ENCODE results near the gene INPP5E. TPM values are rescaled to one million over a fixed set of nuclear protein-coding genes. Genes with fewer than 3 reads are reported as not detected.
A peak's percentile ranks its signal among the peaks of the same experiment; 100 is the strongest.

INPP5E gene
- total RNA-seq, 1 donor from 2014 or later: 8.8 TPM

DNA sequence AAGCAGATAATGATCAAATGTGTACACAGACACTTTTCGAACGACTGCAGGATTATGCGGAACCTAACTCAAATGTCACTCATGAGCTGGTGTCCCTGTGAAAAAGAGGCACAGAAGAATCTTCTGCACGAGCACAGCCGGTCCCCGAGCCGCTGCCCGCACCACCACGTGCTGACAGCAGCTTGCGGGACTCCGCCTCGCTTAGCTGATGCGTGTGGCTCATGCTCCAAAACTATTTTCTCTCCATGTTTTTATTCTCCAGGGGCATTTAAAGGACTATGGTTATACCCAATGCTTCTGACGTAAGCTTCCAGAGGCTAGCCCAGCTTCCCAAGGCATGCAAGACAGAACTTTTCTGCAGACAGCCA lies 33.7 kb upstream of the INPP5E start:
- no peak for ATAC-seq
- no peak for DNase-seq (ENCODE audit: low spot score)

DNA sequence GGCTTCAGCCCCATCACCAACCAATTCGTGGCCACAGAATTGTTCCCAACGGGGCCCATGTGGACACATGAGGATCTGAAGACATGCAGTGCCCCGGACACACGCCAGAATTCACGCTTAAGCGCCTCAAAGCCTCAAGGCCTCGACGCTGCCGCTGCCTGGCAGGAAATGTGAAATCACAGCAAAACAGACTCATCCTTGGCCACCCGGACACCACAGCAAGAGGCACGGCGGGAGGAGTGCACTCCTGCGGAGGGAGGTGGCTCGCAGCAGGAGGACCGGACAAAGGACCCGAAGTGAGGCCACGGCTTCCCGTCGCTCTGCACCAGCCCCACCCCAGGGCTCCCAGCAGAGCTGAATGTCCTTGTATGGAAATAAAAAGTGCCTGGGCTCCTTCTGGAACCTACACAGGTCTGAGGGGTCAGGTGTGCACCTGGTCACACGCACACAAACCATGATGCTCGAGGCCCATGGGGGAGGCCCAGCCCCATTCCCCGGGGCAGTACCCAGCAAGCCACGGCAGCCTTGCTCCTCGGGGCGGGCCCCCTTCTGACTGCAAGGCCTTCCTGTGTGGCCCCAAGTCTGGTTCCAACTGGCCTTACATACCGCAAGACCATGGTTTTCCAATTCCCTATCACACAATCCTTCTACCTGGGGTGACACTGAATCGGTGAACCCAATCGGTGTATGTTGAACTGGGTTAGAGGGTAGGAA lies 33.2 kb upstream of the INPP5E start:
- ATAC-seq: no peak
- no peak for DNase-seq (ENCODE audit: low spot score)

DNA sequence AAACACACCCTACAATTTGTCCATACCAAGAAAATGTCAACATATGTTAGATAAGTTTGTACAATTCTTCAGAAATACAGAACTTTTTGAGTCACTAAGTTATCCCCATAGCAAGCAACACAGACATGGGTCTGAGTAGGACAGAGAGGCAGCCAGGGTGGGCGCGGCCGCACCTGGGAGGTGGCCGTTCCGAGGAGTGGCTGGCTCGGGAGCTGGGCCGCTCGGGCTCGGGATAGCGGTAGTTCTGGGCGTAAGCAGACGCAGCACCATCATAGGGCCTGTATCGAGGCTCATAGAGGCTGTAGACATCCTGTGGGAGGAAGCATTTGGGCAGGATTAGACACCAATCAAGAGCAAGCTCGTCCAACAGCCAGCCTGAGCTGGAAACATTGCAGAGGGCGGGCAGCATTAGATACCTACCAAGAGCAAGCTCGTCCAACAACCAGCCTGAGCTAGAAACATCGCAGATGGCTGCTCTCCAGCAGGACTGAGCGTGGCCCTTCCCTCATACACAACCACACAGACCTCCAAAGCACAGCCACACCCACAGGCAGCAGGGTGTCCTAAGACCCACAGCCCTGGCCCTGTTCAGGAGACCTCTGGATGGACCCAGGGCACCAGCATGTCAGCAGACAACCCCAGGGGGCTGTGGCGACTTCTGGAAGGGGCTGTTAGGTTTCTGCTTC lies 32.3 kb upstream of the INPP5E start:
- ATAC-seq: no peak

DNA sequence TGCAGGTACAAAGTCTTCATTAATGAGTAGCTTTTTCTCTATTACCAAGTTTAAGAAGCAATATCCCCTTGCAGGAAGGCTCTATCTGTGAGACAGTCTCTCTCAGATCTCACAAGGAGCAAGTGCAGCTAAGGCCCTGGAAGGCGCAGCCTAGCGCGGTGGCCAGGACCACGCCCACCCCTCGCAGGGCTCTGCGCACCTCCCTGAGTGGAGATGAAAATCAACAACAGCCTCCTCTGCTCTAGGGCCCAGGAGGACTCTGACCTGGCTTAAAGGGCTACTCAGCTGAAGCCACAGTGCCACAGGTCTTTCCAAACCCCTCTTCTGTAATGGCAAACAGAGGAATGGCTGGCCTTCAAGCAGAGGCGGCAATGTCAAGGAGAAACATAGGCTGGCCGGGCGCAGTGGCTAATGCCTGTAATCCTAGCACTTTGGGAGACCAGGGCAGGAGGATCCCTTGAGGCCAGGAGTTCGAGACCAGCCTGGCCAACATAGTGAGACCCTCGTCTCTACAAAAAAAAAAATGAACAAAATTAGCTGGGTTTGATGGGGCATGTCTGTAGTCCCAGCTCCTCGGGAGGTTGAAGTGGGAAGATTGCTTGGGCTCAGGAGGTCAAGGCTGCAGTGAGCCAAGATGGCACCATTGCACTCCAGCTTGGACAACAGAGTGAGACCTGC lies 31.3 kb upstream of the INPP5E start:
- ATAC-seq (no peak), DNase-seq (ENCODE audit: low spot score) (no peak)

More for the DNA sequence above, 32.3 kb upstream of the INPP5E start:
- DNase-seq (ENCODE audit: low spot score): no peak

DNA sequence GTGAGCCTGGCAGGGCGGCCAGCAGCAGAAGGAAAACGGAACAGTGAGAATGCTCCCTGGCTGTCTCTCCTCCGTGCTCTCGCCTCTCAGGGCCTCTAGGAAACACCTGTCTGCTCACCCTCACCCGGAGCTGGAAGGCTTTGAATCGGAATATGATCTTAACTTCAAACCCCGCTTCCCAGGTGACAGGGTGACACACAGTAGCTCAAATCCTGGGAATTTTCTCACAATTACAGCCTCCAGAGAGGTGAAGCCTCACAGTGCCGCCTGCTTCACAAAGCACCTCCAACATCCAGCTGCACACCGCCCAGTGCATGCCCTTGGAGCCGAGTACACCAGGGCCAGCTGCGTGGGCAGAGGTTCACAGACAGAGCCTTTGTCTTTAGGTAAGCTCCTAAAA lies 30.7 kb upstream of the INPP5E start:
- no peak for ATAC-seq
- no peak for DNase-seq (ENCODE audit: low spot score)

DNA sequence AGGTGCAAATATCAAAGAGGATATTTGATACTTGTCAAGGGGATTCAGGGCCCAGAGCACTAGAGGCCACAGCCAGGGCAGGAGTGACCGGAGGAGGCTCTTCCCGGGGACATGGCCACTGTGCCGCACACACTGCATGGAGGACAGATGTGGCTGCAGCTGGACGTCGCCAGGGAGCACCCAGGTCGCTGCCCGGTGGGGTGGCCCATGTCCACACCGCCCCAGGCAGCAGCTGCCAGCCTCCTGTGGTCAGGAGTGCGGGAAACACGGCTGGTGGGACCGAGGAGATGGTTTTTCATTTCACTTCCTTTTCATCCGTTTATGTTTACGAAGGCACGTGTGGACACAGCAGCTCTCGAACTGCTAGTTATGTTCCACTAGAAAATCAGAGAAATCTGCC lies 28.1 kb upstream of the INPP5E start:
- ATAC-seq (no peak), DNase-seq (ENCODE audit: low spot score) (no peak)

DNA sequence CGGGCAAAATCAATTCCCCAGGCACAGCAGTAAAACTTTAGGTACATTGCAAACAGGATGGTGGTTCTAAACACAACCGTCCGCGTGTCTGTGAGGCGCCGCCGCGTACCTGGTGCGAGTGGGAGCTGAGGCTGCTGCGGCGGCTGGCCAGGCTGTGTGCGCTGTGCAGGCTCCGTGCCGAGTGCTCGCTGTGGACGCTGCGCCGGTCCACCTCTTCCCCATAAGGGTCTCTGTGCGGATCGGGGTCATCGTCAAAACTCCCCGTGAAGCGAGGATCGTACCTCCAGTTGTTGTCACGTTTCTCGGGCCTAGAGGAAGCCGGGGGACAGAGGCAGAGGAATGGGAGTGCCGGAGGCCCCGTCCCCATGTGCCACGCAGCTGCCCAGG lies 26.5 kb upstream of the INPP5E start:
- ATAC-seq (no peak), DNase-seq (ENCODE audit: low spot score) (no peak)

DNA sequence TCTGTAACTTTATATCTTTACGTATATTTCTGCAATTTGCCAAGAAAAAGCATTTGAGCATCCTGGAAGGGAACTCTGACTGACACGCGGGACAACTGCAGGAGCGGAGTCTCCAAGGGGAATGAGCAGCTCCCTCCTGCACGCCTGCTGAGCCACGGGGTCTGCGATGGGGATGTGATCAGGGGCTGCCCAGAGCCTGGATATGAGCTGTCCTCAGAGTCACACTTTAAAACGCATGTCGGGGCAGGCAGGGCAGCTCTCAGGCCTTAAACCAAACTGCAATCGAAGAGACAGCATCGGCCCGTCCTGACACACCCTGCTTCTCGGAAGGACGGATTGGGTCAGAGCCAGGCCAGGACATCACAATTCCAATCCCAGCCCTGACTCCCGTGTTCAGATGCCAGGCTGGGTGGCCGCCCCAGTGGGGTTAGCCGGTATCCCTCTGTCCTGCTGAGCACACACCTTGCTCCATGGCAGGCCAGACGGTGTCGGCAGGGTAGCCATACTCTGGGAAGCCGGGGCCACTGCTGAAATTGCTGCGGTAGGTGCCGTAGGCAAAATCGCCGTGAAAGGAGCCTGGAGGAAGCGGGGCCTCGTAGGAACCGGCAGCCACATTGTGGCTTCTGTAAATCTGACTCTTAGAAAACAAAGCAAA lies 26.0 kb upstream of the INPP5E start:
- no peak for ATAC-seq
- DNase-seq (ENCODE audit: low spot score): no peak

DNA sequence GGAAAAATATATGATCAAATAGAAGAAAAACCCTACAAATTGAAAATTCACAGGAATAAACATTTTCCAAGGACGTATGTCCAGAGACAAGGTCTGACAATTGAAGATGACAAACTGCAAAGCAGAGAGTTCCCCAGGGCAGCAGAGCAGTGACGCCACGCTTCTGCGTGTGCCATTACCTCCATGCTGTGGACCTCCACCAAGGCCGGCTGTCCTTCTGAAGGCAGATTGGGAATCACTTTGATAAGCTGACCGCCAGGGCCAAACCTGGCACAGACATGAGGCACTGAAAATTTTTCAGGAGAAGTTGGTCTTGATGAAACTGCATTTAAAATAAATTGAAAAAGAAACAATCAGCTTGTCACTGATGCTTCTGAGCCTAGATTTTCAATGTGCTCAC lies 24.6 kb upstream of the INPP5E start:
- ATAC-seq (no peak), DNase-seq (ENCODE audit: low spot score) (no peak)

DNA sequence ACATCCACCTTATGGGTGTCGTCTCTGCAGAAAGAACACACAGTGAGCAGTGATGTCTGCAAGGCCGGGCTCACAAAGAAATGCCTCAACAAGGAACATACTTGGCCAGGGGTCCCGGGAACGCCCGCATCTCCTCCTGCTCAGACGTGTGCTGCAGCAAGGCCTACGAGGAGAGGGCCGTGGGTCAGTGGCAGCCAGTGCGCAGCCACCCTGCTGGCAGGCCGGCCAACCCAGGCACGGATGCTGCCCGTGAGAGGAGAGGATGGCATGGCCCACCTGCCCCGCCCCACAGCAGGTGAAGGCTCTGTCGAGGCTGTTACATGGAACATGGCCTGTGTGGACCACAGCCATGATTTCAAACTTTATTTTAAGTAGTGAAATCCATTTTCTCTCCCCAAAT lies 23.9 kb upstream of the INPP5E start:
- DNase-seq (ENCODE audit: low spot score): no peak
- no peak for ATAC-seq

DNA sequence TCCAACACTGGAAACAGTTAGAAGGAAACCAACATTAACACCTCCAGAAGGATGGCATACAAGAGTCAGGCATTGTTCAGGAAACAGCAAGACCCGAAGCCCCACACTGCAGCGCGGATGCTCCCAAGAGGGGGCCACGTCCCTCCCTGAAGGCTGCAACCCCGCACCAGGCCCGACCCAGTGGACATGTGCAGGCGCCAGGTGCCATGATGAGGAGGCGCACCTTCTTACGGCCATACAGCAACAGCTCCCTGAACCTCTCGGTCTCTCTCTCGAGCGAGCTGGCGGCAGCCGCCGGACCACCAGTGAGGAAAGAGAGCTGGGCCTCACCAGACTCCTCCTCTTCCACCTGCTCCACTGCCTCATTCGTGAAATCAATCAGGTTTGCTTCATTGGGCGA lies 23.0 kb upstream of the INPP5E start:
- DNase-seq (ENCODE audit: low spot score): no peak
- ATAC-seq: no peak

DNA sequence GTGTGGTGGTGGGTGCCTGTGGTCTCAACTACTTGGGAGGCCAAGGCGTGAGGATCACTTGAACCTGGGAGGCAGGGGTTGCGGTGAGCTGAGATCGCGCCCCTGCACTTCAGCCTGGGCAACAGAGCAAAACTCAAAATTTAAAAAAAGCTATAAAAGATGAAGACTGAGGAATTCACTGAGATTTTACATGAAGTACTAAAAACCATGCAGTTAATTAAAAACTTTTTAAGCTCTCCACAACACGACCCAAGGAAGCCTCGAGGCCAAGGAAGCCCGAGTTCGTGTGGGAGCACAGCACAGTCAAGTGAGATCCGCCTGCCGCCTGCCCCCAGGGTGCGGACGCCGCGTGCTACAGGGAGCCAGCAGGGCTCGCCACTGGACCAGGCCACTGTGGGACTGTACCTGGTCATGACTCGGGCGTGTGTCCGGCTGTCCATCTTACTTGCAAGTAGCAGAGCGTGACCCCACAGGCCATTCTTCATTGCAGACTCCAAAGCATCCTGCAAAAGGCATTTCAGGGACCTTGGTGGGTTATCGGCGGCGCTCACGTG lies 21.2 kb upstream of the INPP5E start:
- DNase-seq (ENCODE audit: low spot score) (no peak), ATAC-seq (no peak)

DNA sequence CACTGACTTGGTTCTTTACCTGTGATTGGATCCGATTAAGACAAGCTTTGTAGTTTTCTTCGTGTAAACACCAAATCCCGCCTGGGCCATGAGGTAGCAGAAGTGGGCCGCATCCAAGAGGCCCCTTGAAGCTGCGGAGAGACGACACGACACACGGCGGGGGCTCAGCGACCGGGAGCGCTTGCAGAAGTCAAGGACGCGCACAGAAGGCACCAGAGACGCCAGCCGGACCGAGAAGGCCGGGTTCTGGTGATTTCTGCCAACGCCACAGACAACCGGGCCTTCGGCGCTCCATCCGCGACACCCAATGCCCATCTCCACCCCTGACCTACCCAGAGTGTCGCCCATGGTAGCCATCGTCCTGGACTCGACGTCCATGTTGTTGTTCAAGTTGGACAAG lies 19.8 kb upstream of the INPP5E start:
- ATAC-seq (no peak), DNase-seq (ENCODE audit: low spot score) (no peak)

DNA sequence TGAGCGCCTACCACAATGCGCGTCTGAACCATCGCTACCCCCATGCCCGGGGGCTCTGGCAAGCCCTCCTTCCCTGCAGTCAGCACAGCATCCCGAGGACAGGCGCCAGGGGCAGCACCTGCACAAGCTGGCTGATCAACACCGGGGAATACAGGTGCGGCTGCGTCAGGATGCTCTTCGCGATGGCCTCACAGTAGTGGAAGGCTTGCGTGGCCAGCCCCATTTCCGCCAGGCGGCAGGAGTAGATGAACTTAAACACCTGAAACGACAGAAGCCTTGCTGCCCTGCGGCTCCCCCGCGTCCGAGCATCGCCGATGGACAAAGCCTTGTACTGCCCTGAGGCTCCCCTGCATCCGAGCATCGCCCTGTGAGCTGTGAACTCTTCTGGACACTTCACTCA lies 17.7 kb upstream of the INPP5E start:
- DNase-seq (ENCODE audit: low spot score) (no peak), ATAC-seq (no peak)

DNA sequence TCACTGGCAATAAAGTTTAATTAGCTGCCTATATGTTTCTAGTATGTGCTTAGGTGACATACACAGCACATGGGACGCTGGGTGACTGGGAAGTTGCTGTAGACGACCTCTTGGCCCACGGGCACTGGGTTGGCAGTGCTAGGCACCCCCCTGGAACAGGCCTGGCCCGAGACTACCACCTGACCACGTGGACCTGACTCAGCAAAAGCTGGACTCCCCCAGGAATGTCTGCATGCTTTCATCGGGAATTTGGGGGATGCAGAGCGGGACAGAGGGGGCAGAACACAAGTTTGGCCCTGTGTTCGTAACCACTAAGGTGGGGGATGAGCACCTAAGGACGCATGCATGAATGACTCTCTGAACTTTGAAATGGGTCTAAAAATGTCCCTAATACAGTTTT lies 16.6 kb upstream of the INPP5E start:
- no peak for ATAC-seq
- DNase-seq (ENCODE audit: low spot score): no peak

DNA sequence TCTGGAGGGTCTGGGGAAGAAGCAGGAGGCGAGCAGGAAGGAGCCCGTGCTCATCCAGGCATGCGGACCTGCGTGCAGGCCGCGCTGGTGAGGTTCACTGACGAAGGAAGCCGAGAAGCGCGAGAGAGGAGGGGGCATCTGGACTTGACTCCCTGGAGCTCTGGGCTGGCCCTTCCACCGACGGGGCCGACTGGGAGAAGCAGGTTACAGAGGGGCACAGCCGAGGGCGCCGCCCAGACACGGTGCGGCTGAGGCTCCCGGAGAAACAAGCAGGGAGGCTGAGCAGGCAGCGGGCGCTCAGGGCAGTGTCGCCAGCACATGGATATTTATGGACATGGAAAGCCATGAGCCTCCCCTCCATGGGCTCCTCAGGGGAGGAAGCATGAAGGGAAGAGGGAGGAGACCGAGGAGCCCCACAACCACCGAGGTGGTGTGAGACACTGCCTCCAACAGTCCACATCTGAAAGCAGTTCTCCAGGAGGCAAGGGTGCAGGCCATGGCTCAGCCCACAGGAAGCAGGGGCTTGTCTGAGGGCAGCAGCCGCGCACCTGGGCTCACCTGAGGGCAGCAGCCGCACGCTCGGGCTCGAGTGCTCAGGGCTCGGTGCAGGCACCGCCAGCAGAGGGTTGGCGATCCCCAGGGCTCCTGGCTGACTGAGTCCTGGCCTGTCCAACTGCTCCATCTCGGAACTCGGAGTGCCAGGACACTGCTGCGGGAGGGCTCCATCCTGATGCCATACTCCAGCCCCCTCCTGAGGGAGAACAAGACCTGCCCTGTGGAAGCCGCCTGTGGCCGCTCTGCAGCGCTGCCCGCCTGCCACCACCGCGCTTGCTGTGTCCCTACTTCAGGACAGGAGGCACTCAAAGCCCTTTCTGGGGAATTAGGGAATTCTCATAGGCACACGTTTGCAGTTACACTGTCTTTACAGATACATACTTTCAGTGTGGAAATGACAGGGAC lies 15.7 kb upstream of the INPP5E start:
- ATAC-seq (peak; percentile 10), DNase-seq (ENCODE audit: low spot score) (no peak)

DNA sequence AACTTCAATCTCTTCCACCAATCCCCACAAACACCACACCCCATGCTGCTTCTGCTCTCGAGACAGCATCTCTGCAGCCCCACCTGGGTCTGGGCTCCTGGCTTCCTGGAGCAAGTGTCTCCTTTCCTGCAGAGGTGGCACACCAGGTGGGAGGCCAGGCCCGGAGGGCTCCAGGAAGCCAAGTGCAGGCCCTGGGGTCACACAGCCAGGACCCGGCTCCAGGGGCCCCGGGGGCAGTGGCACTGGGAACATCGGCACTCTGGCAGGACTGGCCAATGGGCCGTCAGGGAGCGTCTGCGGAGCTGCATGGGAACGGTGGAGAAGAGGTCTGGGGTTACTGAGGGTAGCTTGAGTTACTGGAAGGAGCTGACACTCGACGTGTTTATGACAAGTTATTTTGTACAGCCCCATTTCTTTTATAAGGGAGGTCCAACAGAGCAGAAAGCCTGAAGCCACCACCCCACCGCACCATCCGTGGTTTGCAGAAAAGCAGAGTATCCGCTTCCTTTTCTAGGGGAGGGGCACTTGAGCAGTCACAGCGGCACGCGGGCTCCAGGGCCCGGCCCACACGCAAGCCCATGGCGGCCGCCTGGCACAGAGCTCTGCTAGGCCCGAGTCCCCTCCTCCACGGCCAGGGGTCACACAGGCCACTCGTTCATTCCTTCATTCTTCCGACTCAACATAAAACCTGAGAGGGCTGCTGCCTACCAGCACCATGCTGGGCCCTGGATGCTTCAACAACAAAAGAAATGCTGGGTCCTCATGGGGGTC lies 14.6 kb upstream of the INPP5E start:
- no peak for DNase-seq (ENCODE audit: low spot score)
- ATAC-seq: peak; percentile 14

DNA sequence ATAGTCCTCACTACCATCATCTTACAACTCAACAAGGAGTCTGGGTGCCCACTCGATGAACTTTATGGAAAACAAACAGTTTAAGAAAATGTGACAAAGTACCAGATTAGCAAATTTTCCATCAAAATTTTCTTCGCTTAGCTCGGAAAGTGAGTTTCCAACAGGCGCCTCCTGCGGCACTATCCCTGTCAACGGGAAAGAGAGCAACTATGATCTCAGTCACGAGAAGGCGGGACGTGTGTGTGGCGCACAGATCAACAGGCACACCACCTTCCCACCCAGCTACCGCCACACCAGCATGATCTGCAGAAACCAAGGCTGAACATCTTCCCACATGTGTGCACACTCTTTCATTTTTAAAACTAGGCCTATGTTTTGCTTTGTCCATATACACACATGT lies 13.7 kb upstream of the INPP5E start:
- DNase-seq (ENCODE audit: low spot score): no peak
- ATAC-seq: no peak

DNA sequence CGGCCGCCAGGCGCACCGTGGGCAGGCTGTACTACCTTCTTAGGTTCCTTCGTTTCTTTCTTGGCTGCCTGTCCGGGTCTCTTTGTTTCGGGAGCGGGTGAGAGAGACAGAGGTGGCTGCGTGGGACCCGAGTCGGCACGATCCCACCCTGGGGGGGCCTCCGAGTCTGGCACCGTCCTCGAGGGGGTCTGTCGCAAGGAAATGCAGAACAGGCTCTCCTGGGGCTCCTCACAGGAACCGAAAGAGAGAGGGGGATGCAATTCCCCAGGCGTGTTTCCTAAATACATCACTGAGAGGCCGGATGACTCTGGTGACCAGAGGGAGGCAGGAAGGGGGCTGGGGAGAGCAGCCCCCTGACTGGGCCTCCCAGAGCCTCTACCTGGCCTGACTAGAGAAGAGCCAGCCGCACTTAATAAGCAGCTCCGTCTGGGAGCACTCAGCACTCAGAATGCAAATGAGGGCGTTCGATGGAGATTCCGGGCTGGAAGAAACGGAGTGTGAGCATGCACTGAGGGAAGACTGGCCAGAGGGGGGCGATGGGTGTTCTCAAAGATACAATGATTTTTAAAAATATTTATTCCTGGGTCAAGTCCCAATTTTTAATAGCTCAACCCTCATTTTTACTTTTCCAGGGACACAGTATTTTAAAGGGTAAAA lies 11.7 kb upstream of the INPP5E start:
- ATAC-seq: no peak
- DNase-seq (ENCODE audit: low spot score): no peak

All from left lobe of liver (tissue), 2 donors.